K562 (cell line): ENCODE data around the gene ALOXE3. TPM values are rescaled to one million over a fixed set of nuclear protein-coding genes. Genes with fewer than 3 reads are reported as not detected.
A peak's percentile ranks its signal among the peaks of the same experiment; 100 is the strongest.

Source experiments
- BHLHE40 ChIP-seq: IDR thresholded peaks from 2 replicates; pipeline ENCODE4 v1.6.1; 2011; ENCODE audit warnings: low read length, improper control_type of control experiment
- CBFB ChIP-seq: sonication (generic); formaldehyde crosslinking; IDR thresholded peaks from 2 replicates; pipeline ENCODE4 v1.4.0; 2020; ENCODE audit warnings: mild to moderate bottlenecking, missing genetic modification reagents
- CBX1 ChIP-seq: sonication (generic); IDR thresholded peaks from 2 replicates; pipeline ENCODE4 v1.6.1; 2016; ENCODE audit warnings: antibody characterized with exemption, low read depth, mild to moderate bottlenecking
- DEAF1 ChIP-seq: fragments of 450-650 bp; formaldehyde crosslinking; IDR thresholded peaks from 2 replicates; pipeline ENCODE4 v1.4.0; 2020; ENCODE audit warnings: mild to moderate bottlenecking, moderate library complexity
- ELK3 ChIP-seq: fragments of 450-650 bp; formaldehyde crosslinking; IDR thresholded peaks from 2 replicates; pipeline ENCODE4 v1.4.0; 2020; ENCODE audit warnings: mild to moderate bottlenecking
- EP300 ChIP-seq: IDR thresholded peaks from 2 replicates; pipeline ENCODE4 v1.6.1; 2012; ENCODE audit warnings: low read length, improper control_type of control experiment
- FUS ChIP-seq: fragments of 200-400 bp; formaldehyde crosslinking; optimal IDR thresholded peaks from 2 replicates; pipeline ENCODE3; 2017; ENCODE audit warnings: low read depth, low read length
- MTA1 ChIP-seq: fragments of 450-650 bp; IDR thresholded peaks from 2 replicates; pipeline ENCODE4 v1.6.1; 2017; ENCODE audit warnings: borderline replicate concordance
- NR2C1 ChIP-seq, 2 experiments: fragments of 450-650 bp; IDR thresholded peaks; 2 replicates each; pipeline ENCODE4 v1.6.1; 2017; ENCODE audit warnings: mild to moderate bottlenecking in 2 of 2, antibody characterized with exemption in 1 of 2, inconsistent platforms in 1 of 2, missing compliant biosample characterization in 1 of 2, missing genetic modification characterization in 1 of 2
- OTX1 ChIP-seq: fragments of 450-650 bp; formaldehyde crosslinking; IDR thresholded peaks from 2 replicates; pipeline ENCODE4 v1.4.0; 2022; ENCODE audit warnings: mild to moderate bottlenecking
- PRPF4 ChIP-seq: fragments of 200-400 bp; formaldehyde crosslinking; IDR thresholded peaks from one replicate; pipeline ENCODE4 v1.6.1; 2017; ENCODE audit warnings: low read length, low read depth, mild to moderate bottlenecking; ENCODE audit not compliant: insufficient read depth, poor library complexity, severe bottlenecking
- SAFB ChIP-seq: fragments of 200-400 bp; formaldehyde crosslinking; IDR thresholded peaks from 2 replicates; pipeline ENCODE4 v1.6.1; 2017; ENCODE audit warnings: low read depth, low read length, borderline replicate concordance
- SIN3A ChIP-seq, 2 experiments: fragments of 150-350 bp in 1 of 2; IDR thresholded peaks; 2 replicates each; pipeline ENCODE4 v1.6.1; 2011 to 2016; ENCODE audit warnings: borderline replicate concordance in 2 of 2, low read depth in 2 of 2, low read length in 2 of 2, mild to moderate bottlenecking in 2 of 2, moderate library complexity in 2 of 2; ENCODE audit not compliant: control insufficient read depth in 1 of 2
- SIRT6 ChIP-seq: IDR thresholded peaks from one replicate; pipeline ENCODE4 v1.6.1; 2012; ENCODE audit warnings: low read depth, mild to moderate bottlenecking, control low read depth, inconsistent platforms, low read length, moderate library complexity
- TARDBP ChIP-seq: fragments of 450-650 bp; IDR thresholded peaks from 2 replicates; pipeline ENCODE4 v1.6.1; 2016
- ZNF280A ChIP-seq: fragments of 450-650 bp; IDR thresholded peaks from 2 replicates; pipeline ENCODE4 v1.6.1; 2018; ENCODE audit warnings: mild to moderate bottlenecking, low read depth; ENCODE audit not compliant: partially characterized antibody
- ZNF592 ChIP-seq: fragments of 450-650 bp; IDR thresholded peaks from 2 replicates; pipeline ENCODE4 v1.6.1; 2017; ENCODE audit warnings: antibody characterized with exemption, mild to moderate bottlenecking
- polyA plus RNA-seq, 8 experiments: library from polyadenylated mRNA; depleted of rRNA in 4 of 8; stranded (reverse) in 5 of 8; unstranded in 3 of 8; fragments of >200 nt; fragmentation: Nextera tagmentation in 2 of 8; fragmentation: Illumina TruSeq in 1 of 8; extraction: Ambion mirVana in 2 of 8; extraction: Trizol in 1 of 8; gene quantifications; 2 replicates each; pipeline versions ENCODE4 v1.2.1 to v1.2.3, GENCODE V29; 2011 to 2014; ENCODE audit warnings: inconsistent platforms in 1 of 8, missing spikeins in 1 of 8
- total RNA-seq, 7 experiments: library from RNA; depleted of rRNA in 6 of 7; stranded (reverse); fragments of >200 nt in 6 of 7; fragmentation: Illumina TruSeq in 2 of 7; extraction: Trizol in 2 of 7; gene quantifications; 2 replicates each; pipeline versions ENCODE4 v1.2.1 to v1.2.3, GENCODE V29; 2011 to 2021; ENCODE audit warnings: low replicate concordance in 1 of 7

The ALOXE3 gene
- total and polyA plus RNA-seq, 9 of the 15 experiments (the other 6 are each of a cell fraction or from before 2014, with no cell fraction given), result 0.04 TPM; not detected in 8

- TF ChIP-seq ZNF280A (no peak), OTX1 (no peak), MTA1 (0 out of 2 replicates have a peak, but pooled peaks have one; percentile 14), BHLHE40 (peak; percentile 98), CBFB (no peak), SIRT6 (no peak), ELK3 (no peak), TARDBP (no peak), ZNF592 (no peak), PRPF4 (no peak), EP300 (peak; percentile 30; the same call in 1 of the 2 replicates), SAFB (no peak), SIN3A (IDR thresholded peaks at IDR 0.05; ENCODE audit: borderline replicate concordance in 2 of 2, control insufficient read depth in 1 of 2, low read depth in 2 of 2, low read length in 2 of 2) (peak; percentile 49 to 68; a peak in 2 of 4 replicates), CBX1 (no peak), NR2C1 (IDR thresholded peaks at IDR 0.05) (peak; percentile 87), NR2C1 (tag; IDR thresholded peaks at IDR 0.05) (peak; percentile 84), DEAF1 (no peak), FUS (no peak)
Observed at GRCh38 chr17:8156246-8156992, 38.1 kb upstream of the ALOXE3 start (continued).
